Fibroblast of mammary gland (primary cell): ENCODE data around the gene LRRC28.
"Not testable (repeated sequence)": the region's sequence is repeated elsewhere in the genome, so short reads cannot be mapped to it uniquely, and the experiment has no call there.

ENCODE experiments used
- DNase-seq: peaks from one replicate; pipeline ENCODE4 v3.0.0-alpha.2; 2010; ENCODE audit warnings: low read depth
- H3K4me3 ChIP-seq: 2 replicates; pipeline ENCODE4 v1.5.1; 2011; ENCODE audit warnings: low read depth, mild to moderate bottlenecking, low read length, moderate library complexity; ENCODE audit not compliant: control insufficient read depth
- CTCF ChIP-seq: conservative IDR thresholded peaks from 2 replicates; pipeline ENCODE4 v1.5.1; 2011; ENCODE audit warnings: low read depth, low read length, inconsistent platforms; ENCODE audit not compliant: control insufficient read depth, insufficient read depth

LRRC28 gene

GRCh38 chr15:99232740-99233139 lies 18.5 kb upstream of the LRRC28 start:
- no peak for DNase-seq
- no peak for TF ChIP-seq CTCF
- H3K4me3 ChIP-seq = no peak overlapping the region

DNA sequence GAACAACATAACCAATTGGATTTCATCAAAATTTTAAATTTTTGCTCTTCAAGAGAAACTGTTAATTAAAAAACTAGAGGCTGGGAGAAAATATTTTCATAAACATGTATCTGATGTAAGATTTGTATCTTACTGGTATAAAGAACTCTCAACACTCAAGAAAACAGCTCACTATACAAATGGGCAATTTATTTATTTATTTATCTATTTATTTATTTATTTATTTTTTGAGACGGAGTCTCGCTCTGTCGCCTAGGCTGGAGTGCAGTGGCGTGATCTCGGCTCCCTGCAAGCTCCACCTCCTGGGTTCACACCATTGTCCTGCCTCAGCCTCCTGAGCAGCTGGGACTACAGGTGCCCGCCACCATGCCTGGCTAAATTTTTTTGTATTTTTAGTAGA lies 17.1 kb upstream of the LRRC28 start:
- DNase-seq = not testable (repeated sequence)

GRCh38 chr15:99238849-99239248 lies 12.4 kb upstream of the LRRC28 start:
- no peak for DNase-seq
- no peak overlapping the region for H3K4me3 ChIP-seq
- TF ChIP-seq CTCF = no peak

More for the DNA sequence above, 17.1 kb upstream of the LRRC28 start:
- not testable (repeated sequence) for H3K4me3 ChIP-seq

- no peak for TF ChIP-seq CTCF
- H3K4me3 ChIP-seq = no peak overlapping the region
- no peak for DNase-seq
Observed at GRCh38 chr15:99239545-99240198, 11.6 kb upstream of the LRRC28 start.

GRCh38 chr15:99241752-99242151 lies 9.5 kb upstream of the LRRC28 start:
- no peak for DNase-seq
- no peak for TF ChIP-seq CTCF
- no peak overlapping the region for H3K4me3 ChIP-seq

DNA sequence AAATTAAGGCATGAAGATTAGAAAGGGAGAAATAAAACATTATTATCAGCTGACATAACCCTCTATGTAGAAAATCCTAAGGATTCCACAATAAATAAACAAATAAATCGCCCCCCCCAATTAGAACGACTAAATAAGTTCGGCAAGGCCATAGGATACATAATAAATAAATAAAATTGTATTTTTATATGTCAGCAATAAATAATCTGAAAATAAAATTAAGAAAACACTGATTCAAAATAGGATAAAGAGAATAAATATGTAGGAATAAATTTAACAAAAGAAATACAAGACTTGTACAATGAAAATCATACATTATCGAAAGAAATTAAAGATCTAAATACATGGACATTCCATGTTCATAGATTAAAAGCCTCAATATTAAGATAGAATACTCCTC lies 7.0 kb upstream of the LRRC28 start:
- H3K4me3 ChIP-seq = no peak overlapping the region
- DNase-seq = no peak
- no peak for TF ChIP-seq CTCF

- DNase-seq = no peak
- no peak for TF ChIP-seq CTCF
- no peak overlapping the region for H3K4me3 ChIP-seq
Observed at GRCh38 chr15:99247062-99247461, 4.2 kb upstream of the LRRC28 start.
